Measurements from ENCODE around the gene EGR2.

Gene EGR2

DNA sequence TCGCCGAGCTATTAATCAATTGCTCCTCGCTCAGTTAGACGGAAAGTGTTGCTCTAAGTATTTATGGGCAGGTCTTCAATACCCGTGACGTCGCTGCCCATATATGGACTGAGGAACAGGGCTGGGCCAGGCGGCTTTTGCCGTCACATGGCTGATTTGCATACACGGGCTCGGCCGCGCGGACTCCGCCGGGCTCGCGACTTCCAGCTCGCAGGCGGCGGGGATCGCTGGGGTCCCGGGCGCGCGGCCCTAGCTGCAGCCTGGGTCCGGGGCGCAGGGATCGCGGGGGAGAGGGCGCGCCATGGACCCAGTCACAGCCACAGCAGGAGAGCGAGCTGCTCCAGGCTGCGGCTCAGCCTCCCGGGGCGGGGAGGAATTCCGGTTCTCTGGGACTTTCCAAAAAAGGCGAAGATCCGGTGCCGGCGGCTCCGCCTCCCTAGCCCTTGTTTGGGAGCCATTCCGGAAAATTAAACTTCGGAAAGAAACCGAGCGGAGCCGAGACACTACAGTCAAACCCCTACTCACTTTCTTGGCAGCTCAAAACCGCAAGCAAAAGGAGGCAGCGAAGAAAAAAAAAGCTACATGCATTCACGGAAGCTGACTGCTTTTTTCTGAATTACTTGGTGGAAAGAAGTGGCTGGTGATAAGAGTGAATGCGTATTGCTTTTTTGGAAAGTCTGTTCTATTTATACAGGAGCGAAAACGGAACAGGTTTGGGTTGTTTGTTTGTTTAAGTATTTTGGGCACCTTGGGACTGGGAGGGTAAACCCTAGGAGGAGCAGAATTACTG lies at the start of gene EGR2:
Gene EGR2 (minus strand): TSS at position 36 of the 790 bp plus-strand sequence. CDS start 337 bp downstream, outside the sequence.
- DNase-seq: peak; percentile 95

- no peak for DNase-seq
Observed at GRCh38 chr10:62862447-62862846, 46.3 kb upstream of the EGR2 start.

- DNase-seq: no peak
Observed at GRCh38 chr10:62861507-62861906, 45.3 kb upstream of the EGR2 start.

- no peak for DNase-seq
Observed at GRCh38 chr10:62860946-62861345, 44.8 kb upstream of the EGR2 start.

- peak; percentile 76 for DNase-seq
Observed at GRCh38 chr10:62858364-62858763, 42.2 kb upstream of the EGR2 start.

DNA sequence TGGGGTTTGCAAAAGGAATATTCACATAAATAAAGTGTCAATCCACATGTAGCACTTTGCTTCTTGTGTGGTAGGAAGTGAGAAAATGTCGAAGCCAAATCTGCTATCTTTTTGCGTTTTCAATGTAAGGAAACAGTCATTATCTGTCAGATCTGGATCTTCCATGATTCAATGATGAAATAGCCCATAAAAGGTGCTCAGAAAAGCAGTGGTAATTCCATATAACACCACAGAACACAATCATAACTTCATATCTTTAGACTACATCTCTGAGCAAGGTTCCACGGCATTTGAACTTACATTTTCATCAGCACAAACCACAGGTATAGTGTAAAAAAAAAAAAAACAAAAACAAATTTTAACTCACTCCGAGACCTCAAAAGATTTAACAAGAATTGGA lies 39.9 kb upstream of the EGR2 start:
- no peak for DNase-seq

- no peak for DNase-seq
Observed at GRCh38 chr10:62853710-62854109, 37.5 kb upstream of the EGR2 start.

DNA sequence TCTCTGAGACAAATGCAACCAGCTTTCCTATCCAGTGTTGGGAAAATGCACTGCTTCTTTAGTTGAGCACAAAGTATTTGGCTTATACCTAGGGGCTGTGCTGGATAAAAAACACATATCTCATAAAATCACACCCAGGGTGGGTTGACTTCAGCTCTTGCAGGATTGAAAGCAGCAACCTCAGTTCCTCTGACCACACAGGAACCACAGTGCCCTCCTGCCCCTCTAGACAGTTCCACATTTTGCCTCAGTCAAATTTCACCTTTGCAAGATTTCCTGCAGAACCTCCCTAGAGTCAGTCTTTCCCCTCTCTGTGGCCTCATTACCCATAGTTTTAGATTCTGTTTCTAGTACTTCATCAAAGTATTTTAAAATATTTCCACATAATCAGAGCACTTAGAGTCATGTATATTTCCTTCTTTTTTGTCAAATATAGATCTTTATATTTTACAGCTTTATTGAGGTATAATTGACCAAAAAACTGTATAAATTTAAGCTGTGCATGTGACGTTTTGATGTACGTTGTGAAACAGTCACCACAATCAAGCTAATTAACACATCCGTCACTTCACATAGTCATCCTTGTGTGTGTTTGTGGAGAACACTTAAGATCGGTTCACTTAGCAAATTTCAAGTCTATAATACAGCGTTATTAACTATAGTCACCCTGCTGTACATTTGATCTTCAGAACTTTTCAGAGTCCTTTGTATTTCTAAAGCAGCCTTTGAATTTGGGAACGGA lies 37.0 kb upstream of the EGR2 start:
- no peak for DNase-seq

DNA sequence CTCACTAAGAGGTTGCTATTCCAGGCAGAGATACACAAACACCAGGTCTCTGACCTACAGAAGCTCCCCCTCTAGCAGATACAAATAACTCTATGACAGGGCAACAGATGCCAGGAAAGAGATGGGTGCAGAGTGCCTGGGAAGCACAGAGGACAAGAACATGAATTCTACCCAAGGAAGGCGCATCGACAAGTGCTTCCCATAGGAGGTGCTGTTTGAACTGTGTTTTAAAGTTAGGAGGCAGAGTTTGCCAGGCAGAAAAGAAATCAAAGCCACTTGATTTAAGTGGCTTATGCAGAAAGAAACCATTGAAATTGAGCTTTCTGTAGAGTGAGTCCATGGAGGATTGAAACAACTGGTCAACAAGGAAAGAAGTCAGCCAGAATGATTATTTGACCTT lies 35.3 kb upstream of the EGR2 start:
- no peak for DNase-seq

DNA sequence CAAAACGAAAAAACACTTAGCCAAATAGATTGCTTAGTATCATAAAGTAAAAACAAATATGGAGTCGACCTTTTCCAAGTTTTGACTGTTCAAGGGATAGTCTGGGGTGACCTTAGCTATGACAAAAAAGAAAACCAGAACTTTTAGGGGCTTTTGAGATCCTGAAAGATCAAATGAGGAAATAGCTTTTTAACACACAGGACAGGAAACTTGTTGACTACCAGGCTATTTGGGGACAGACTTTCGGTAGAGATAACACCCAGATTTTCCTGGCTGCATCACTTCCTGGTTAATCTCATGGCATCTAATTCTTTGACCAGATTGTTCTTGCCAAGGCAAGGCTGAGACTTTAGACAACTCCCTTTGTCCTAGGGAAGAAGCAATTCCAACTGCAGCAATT lies 34.5 kb upstream of the EGR2 start:
- DNase-seq: no peak

DNA sequence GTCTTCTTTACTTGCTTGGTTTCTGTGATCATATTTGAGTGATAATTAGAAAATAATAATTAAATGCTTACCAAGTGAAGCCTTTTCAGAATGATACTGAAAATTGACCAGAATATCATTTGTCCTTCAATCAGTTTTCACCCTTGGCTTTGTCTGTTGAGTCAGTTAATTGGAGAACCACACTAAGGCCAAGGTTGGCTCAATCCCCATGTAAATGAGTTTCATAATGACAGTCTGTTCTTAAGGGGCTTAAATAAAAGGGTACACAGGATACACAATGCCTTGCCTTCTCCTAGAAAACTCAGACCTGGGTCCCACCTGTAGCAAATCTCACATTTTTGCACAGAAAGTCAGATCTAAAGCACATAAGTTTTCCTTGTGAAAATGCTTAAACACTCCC lies 31.3 kb upstream of the EGR2 start:
- DNase-seq: no peak

DNA sequence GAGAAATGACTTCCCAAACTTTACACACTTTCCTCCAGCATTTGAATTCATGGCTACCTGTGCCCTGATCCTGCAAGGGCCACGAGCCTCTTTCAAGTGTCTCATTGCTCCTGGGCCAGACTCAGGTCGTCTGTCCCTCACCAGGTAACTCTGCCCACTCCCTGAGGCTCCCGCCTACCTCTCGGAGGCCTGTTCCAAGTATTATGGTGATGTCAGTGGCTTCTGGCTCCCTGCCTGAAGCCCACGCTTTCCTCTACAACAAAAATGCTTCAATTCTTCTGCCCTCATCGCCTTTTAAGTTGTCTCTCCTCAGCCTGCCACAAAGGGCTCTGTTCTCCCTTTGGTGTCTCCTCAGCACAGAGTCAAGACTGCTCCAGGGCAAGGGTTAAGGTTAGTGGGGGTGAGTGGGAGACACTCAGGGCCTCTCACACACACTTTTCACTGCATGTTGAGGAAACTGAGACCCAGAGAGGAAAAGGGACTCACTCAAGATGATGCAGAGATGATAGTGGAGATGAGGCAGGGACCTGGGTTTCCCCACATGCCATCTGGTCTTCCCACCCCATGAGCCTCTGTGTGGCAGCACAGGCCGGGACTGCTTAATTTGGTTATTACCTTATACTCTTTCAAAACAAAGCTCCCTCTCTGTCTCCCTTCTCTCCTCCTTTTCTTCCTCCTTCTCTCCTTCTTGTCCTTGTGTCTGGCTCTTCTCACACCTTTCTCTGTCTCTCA lies 28.3 kb upstream of the EGR2 start:
- no peak for DNase-seq

DNA sequence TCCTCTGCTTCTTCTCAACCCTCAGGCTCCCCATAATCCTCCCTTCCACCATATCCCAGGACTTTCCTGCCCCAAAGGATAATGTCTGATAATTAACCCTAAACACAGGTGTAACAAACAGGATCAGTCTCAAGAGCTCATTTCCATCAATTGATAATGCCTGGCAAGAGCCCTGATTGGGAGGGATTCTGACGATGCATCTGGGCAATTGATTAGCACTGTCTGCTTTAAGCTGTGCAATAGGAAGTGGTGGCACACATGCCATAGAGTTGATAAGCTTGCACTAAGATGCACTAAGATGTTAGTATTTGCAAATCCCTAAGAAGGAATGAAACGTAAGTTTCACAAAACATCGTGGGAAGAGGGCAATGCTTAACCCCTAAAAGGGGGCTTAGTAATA lies 27.4 kb upstream of the EGR2 start:
- no peak for DNase-seq

DNA sequence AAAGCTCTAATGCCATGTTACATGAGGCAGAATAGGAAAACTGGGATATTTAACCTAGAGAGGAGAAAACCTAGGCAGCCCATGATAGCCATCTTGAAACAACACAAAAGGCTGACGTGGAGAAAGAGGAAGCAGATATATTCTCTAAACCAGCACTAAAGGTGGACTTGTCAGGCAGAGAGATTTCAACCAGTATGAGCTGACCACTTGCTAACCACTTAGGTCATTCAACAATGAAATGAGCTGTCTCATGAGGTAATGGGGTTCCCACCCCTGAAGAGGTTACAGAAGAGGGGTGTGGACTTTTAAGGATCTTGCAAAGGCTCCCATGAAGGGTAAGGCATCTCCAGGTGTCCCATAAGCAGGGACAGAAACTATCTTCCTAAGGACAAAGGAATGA lies 26.8 kb upstream of the EGR2 start:
- DNase-seq: no peak

- DNase-seq: no peak
Observed at GRCh38 chr10:62839590-62839989, 23.4 kb upstream of the EGR2 start.

DNA sequence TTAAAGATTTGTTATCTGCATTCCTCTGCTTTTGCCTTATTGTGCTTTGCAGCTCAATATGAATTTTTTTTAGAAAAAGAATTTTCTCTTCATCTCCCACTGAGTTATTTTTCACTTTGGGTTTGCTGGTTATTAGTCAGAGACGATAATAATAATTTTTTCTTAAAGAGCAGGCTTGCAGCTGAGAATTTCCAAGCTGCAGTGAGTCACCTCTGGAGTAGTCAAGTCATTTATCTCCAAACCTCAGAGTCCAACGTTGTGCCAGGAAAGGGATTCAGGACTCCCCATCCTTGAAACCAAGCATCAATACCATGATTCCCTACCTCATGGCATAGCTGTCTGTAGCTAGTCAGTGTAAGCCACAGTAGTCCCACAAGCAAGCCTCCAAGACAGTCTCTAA lies 15.2 kb upstream of the EGR2 start:
- no peak for DNase-seq

- no peak for DNase-seq
Observed at GRCh38 chr10:62830679-62831078, 14.5 kb upstream of the EGR2 start.

DNA sequence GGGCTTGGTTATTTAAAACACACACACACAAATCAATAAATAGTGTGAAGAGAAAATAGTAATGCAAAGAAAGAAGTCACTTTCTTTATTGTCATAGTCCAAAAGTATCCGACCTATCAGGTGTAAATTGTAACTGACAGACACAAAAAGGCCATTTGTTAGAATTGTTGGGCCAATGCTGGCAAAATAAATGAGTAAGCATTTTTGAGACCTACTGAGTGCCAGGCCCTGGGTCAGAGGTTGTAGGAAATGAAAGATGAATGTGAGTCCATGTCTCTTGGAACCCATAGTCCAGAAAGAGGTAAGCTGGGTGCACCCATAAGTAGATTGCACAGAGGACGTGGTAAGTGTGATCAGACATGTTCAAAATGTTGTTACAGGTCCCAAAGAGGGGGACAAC lies 13.5 kb upstream of the EGR2 start:
- no peak for DNase-seq

- no peak for DNase-seq
Observed at GRCh38 chr10:62826273-62826672, 10.1 kb upstream of the EGR2 start.

- DNase-seq: no peak
Observed at GRCh38 chr10:62820586-62820985, 4.4 kb upstream of the EGR2 start.

DNA sequence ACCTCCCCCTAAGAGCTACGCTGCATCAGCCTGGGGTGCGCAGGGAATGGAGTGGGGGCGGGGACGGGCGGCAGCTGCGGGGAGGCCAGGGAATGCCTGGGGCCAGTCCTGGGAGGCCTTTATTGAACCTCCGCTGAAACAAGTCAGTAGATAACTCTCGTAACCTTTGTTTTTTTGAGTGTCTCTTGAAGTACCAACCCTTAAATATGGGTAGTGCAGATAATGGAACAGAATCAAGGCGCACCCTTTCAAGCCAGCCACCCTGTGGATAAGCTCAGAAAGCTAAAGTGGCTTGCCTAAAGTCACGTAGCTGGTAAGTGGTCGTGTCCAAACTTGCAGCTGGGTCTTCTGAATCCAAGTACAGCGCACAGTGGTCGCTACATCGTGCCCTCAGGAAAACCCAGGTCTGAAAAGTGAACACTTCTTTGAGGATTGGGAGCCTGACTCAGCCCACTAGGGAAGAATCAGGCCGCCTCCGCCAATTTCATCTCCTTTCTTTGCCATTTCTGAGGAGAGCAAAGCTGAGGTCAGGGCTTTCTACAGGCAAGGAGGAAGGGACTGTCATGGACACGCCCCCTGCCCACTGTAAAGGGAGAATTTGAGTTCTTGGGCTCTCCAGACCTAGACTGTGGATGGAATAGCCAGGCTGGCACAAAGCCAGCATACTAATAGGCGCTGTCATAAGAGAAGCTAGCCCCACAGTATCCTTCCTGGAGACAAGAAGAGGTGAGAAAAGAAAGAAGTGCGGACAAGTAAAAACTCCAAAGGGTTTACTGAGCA lies 3.2 kb upstream of the EGR2 start:
- no peak for DNase-seq

DNA sequence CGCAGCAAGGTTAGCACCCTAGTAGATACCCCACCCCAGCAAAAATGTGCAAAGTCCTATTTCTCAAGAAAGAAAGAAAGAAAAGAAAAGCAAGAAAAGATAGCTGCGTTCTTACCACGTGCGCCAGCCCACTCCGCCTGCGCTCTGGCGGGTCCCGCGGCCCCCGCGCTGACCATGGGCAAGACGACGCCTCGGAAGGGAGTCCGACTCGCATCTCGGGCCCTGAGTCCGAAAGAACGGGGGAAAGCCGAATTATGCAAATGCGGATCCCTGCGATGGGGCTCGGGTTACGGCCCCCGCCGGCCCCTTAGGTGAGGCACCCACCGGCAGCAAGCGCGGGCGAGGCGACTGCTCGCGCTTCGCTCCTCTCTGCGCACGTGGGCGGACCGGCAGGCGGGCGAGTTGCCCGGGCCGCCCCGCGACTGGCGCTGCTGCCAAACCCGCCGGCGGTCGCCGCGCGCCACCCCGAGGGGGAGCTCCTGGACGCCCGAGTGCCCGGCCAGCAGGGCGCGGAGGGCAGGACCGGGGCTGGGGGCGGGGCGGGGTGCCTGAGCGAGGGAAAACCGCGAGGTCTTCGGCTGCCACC lies 2.4 kb upstream of the EGR2 start:
- DNase-seq: peak; percentile 60
